HepG2 (cell line): ENCODE measurements around the gene PTGIS. TPM values are rescaled to one million over a fixed set of nuclear protein-coding genes. Genes with fewer than 3 reads are reported as not detected.

Source experiments
- DNMT3B ChIP-seq: conservative IDR thresholded peaks from 2 replicates; pipeline ENCODE4 v1.6.1; 2016; ENCODE audit warnings: missing biosample characterization, control low read depth
- HOXA9 ChIP-seq: sonication (generic); formaldehyde crosslinking; IDR thresholded peaks from 2 replicates; pipeline ENCODE4 v1.8.1; 2022; ENCODE audit warnings: missing genetic modification reagents, mild to moderate bottlenecking, moderate library complexity, borderline replicate concordance
- MBD4 ChIP-seq: IDR thresholded peaks from 2 replicates; pipeline ENCODE4 v1.6.1; 2012; ENCODE audit warnings: low read length, inconsistent platforms, borderline replicate concordance
- NR1H2 ChIP-seq: sonication (generic); formaldehyde crosslinking; IDR thresholded peaks from 2 replicates; pipeline ENCODE4 v1.8.1; 2022; ENCODE audit warnings: low read depth, missing genetic modification reagents, borderline replicate concordance
- PAWR ChIP-seq: sonication (generic); formaldehyde crosslinking; IDR thresholded peaks from 2 replicates; pipeline ENCODE4 v1.4.0; 2020; ENCODE audit warnings: missing genetic modification reagents, mild to moderate bottlenecking, borderline replicate concordance
- STAT5B ChIP-seq: sonication (generic); formaldehyde crosslinking; IDR thresholded peaks from 2 replicates; pipeline ENCODE4 v1.4.0; 2020; ENCODE audit warnings: missing genetic modification reagents
- TOPORS ChIP-seq: sonication (generic); formaldehyde crosslinking; IDR thresholded peaks from 2 replicates; pipeline ENCODE4 v1.8.0; 2023; ENCODE audit warnings: mild to moderate bottlenecking, missing genetic modification reagents
- ZNF138 ChIP-seq: sonication (generic); formaldehyde crosslinking; IDR thresholded peaks from 2 replicates; pipeline ENCODE4 v1.5.0; 2020; ENCODE audit warnings: mild to moderate bottlenecking, low read depth, missing genetic modification reagents
- ZNF432 ChIP-seq: sonication (generic); formaldehyde crosslinking; IDR thresholded peaks from 2 replicates; pipeline ENCODE4 v1.5.0; 2020; ENCODE audit warnings: missing genetic modification reagents, mild to moderate bottlenecking, borderline replicate concordance
- ZNF503 ChIP-seq: sonication (generic); formaldehyde crosslinking; IDR thresholded peaks from 2 replicates; pipeline ENCODE4 v1.4.0; 2020; ENCODE audit warnings: missing genetic modification reagents
- ZNF562 ChIP-seq: sonication (generic); formaldehyde crosslinking; IDR thresholded peaks from 2 replicates; pipeline ENCODE4 v1.8.0; 2022; ENCODE audit warnings: missing genetic modification reagents, borderline replicate concordance
- polyA plus RNA-seq, 8 experiments: library from polyadenylated mRNA; depleted of rRNA in 3 of 8; stranded (reverse) in 7 of 8; unstranded in 1 of 8; fragments of >200 nt; fragmentation: Illumina TruSeq in 4 of 8; extraction: Trizol in 4 of 8; gene quantifications; 2 replicates each; pipeline versions ENCODE4 v1.2.1 to v1.2.3, GENCODE V29; 2011 to 2016; ENCODE audit warnings: low read depth in 4 of 8, missing spikeins in 1 of 8, mixed read lengths in 1 of 8; ENCODE audit not compliant: insufficient read depth in 1 of 8
- total RNA-seq, 5 experiments: library from RNA; depleted of rRNA; stranded (reverse); fragments of >200 nt; fragmentation: Illumina TruSeq; extraction: Trizol; gene quantifications; 2 replicates each; pipeline ENCODE4 v1.2.3, GENCODE V29; 2016; ENCODE audit warnings: low read depth in 1 of 5
- TF ChIP-seq, protein P1 (sequence below): sonication (generic); formaldehyde crosslinking; IDR thresholded peaks from one replicate; pipeline ENCODE4 v1.5.1; 2020; ENCODE audit warnings: mild to moderate bottlenecking, missing genetic modification reagents; ENCODE audit errors: not compliant biosample characterization
- TF ChIP-seq, protein P2 (sequence below): sonication (generic); formaldehyde crosslinking; IDR thresholded peaks from 2 replicates; pipeline ENCODE4 v1.8.0; 2022; ENCODE audit warnings: mild to moderate bottlenecking, missing genetic modification reagents, moderate library complexity
- TF ChIP-seq, protein P3 (sequence below): sonication (generic); formaldehyde crosslinking; IDR thresholded peaks from 2 replicates; pipeline ENCODE4 v1.5.1; 2020; ENCODE audit warnings: missing genetic modification reagents, mild to moderate bottlenecking, borderline replicate concordance
- TF ChIP-seq, protein P4 (sequence below): sonication (generic); formaldehyde crosslinking; IDR thresholded peaks from 2 replicates; pipeline ENCODE4 v1.8.1; 2023; ENCODE audit warnings: mild to moderate bottlenecking, missing genetic modification reagents

The PTGIS gene
- total and polyA plus RNA-seq, 2 of the 13 experiments (the other 11 are each of a cell fraction or from before 2014, with no cell fraction given), result not detected

GRCh38 chr20:49482621-49483017 is 85.3 kb downstream of the PTGIS start, which contains the start of gene KCNB1 (continued):
- TF ChIP-seq, protein P1, sequence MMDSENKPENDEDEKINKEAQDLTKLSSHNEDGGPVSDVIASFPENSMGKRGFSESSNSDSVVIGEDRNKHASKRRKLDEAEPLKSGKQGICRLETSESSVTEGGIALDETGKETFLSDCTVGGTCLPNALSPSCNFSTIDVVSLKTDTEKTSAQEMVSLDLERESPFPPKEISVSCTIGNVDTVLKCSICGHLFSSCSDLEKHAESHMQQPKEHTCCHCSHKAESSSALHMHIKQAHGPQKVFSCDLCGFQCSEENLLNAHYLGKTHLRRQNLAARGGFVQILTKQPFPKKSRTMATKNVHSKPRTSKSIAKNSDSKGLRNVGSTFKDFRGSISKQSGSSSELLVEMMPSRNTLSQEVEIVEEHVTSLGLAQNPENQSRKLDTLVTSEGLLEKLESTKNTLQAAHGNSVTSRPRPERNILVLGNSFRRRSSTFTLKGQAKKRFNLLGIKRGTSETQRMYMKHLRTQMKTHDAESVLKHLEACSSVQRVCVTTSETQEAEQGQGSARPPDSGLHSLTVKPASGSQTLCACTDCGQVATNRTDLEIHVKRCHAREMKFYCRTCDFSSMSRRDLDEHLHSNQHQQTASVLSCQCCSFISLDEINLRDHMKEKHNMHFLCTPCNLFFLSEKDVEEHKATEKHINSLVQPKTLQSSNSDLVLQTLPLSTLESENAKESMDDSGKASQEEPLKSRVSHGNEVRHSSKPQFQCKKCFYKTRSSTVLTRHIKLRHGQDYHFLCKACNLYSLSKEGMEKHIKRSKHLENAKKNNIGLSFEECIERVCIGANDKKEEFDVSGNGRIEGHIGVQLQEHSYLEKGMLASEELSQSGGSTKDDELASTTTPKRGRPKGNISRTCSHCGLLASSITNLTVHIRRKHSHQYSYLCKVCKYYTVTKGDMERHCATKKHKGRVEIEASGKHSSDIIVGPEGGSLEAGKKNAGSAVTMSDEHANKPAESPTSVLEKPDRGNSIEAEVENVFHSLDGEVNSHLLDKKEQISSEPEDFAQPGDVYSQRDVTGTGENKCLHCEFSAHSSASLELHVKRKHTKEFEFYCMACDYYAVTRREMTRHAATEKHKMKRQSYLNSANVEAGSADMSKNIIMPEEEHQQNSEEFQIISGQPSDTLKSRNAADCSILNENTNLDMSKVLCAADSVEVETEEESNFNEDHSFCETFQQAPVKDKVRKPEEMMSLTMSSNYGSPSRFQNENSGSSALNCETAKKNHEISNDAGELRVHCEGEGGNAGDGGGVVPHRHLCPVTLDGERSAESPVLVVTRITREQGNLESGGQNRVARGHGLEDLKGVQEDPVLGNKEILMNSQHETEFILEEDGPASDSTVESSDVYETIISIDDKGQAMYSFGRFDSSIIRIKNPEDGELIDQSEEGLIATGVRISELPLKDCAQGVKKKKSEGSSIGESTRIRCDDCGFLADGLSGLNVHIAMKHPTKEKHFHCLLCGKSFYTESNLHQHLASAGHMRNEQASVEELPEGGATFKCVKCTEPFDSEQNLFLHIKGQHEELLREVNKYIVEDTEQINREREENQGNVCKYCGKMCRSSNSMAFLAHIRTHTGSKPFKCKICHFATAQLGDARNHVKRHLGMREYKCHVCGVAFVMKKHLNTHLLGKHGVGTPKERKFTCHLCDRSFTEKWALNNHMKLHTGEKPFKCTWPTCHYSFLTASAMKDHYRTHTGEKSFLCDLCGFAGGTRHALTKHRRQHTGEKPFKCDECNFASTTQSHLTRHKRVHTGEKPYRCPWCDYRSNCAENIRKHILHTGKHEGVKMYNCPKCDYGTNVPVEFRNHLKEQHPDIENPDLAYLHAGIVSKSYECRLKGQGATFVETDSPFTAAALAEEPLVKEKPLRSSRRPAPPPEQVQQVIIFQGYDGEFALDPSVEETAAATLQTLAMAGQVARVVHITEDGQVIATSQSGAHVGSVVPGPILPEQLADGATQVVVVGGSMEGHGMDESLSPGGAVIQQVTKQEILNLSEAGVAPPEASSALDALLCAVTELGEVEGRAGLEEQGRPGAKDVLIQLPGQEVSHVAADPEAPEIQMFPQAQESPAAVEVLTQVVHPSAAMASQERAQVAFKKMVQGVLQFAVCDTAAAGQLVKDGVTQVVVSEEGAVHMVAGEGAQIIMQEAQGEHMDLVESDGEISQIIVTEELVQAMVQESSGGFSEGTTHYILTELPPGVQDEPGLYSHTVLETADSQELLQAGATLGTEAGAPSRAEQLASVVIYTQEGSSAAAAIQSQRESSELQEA (CRISPR knock-in tag), result peak; percentile 36
- TF ChIP-seq, protein P2, sequence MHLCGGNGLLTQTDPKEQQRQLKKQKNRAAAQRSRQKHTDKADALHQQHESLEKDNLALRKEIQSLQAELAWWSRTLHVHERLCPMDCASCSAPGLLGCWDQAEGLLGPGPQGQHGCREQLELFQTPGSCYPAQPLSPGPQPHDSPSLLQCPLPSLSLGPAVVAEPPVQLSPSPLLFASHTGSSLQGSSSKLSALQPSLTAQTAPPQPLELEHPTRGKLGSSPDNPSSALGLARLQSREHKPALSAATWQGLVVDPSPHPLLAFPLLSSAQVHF, result peak; percentile 93
- TF ChIP-seq, protein P3, sequence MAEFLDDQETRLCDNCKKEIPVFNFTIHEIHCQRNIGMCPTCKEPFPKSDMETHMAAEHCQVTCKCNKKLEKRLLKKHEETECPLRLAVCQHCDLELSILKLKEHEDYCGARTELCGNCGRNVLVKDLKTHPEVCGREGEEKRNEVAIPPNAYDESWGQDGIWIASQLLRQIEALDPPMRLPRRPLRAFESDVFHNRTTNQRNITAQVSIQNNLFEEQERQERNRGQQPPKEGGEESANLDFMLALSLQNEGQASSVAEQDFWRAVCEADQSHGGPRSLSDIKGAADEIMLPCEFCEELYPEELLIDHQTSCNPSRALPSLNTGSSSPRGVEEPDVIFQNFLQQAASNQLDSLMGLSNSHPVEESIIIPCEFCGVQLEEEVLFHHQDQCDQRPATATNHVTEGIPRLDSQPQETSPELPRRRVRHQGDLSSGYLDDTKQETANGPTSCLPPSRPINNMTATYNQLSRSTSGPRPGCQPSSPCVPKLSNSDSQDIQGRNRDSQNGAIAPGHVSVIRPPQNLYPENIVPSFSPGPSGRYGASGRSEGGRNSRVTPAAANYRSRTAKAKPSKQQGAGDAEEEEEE (CRISPR knock-in tag), result no peak
- peak; percentile 95 for TF ChIP-seq STAT5B
- peak; percentile 78; the same call in 1 of the 2 replicates for TF ChIP-seq HOXA9 (CRISPR knock-in tag)
- peak; percentile 90 for TF ChIP-seq TOPORS (CRISPR knock-in tag)
- no peak for TF ChIP-seq NR1H2 (CRISPR knock-in tag)
- TF ChIP-seq ZNF432 (CRISPR knock-in tag), result no peak
- no peak for TF ChIP-seq ZNF503
- no peak for TF ChIP-seq MBD4
- TF ChIP-seq DNMT3B (CRISPR knock-in tag), result peak; percentile 88; the same call in 1 of the 2 replicates
- TF ChIP-seq ZNF562 (CRISPR knock-in tag), result no peak
- TF ChIP-seq PAWR (CRISPR knock-in tag), result no peak
- TF ChIP-seq, protein P4, sequence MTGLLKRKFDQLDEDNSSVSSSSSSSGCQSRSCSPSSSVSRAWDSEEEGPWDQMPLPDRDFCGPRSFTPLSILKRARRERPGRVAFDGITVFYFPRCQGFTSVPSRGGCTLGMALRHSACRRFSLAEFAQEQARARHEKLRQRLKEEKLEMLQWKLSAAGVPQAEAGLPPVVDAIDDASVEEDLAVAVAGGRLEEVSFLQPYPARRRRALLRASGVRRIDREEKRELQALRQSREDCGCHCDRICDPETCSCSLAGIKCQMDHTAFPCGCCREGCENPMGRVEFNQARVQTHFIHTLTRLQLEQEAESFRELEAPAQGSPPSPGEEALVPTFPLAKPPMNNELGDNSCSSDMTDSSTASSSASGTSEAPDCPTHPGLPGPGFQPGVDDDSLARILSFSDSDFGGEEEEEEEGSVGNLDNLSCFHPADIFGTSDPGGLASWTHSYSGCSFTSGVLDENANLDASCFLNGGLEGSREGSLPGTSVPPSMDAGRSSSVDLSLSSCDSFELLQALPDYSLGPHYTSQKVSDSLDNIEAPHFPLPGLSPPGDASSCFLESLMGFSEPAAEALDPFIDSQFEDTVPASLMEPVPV (CRISPR knock-in tag), result peak; percentile 92
- 0 out of 2 replicates have a peak, but pooled peaks have one; percentile 52 for TF ChIP-seq ZNF138 (CRISPR knock-in tag)
